Glomerular visceral epithelial cell (primary cell): ENCODE results near the gene LMF2.

Experiments
- DNase-seq: peaks from one replicate; pipeline ENCODE4 v3.0.0-alpha.2; 2016; ENCODE audit errors: extremely low spot score

The LMF2 gene

GRCh38 chr22:50464451-50464850, 43.1 kb downstream of the LMF2 start:
- DNase-seq, result no peak

- DNase-seq, result no peak
These were observed 44.2 kb downstream of the LMF2 start for GRCh38 chr22:50463188-50463900.

- no peak for DNase-seq
These were observed 45.4 kb downstream of the LMF2 start for GRCh38 chr22:50461979-50462540.

- DNase-seq, result no peak
These were observed 46.0 kb downstream of the LMF2 start for GRCh38 chr22:50461536-50461935.

- no peak for DNase-seq
These were observed 46.6 kb downstream of the LMF2 start for GRCh38 chr22:50460938-50461337.

GRCh38 chr22:50459496-50460140, 47.9 kb downstream of the LMF2 start:
- no peak for DNase-seq

GRCh38 chr22:50459016-50459415, 48.5 kb downstream of the LMF2 start:
- no peak for DNase-seq

GRCh38 chr22:50456466-50457234, 50.9 kb downstream of the LMF2 start:
- DNase-seq, result no peak

- no peak for DNase-seq
These were observed 51.5 kb downstream of the LMF2 start for GRCh38 chr22:50456026-50456425.

- DNase-seq, result no peak
These were observed 52.3 kb downstream of the LMF2 start for GRCh38 chr22:50455201-50455600.

- no peak for DNase-seq
These were observed 52.9 kb downstream of the LMF2 start for GRCh38 chr22:50454556-50455075.
